Dermis microvascular lymphatic vessel endothelial cell (primary cell): ENCODE data around the gene NUDT21. TPM values are rescaled to one million over a fixed set of nuclear protein-coding genes. Genes with fewer than 3 reads are reported as not detected.
"Not testable (repeated sequence)": the region's sequence is repeated elsewhere in the genome, so short reads cannot be mapped to it uniquely, and the experiment has no call there.

ENCODE experiments used
- DNase-seq, 2 donors: peaks; one replicate each; pipeline versions ENCODE4 v3.0.0 to v3.0.0-alpha.2; 2010; ENCODE audit warnings: low read depth in 2 of 2
- total RNA-seq: library from RNA; depleted of rRNA; stranded (reverse); fragments of >200 nt; gene quantifications from 2 replicates; pipeline ENCODE4 v1.2.1, GENCODE V29; 2014

Gene NUDT21
- 62.1 and 82.0 TPM in 2 replicates for total RNA-seq

- DNase-seq = peak; percentile 95 to 99
These were observed at the start of gene NUDT21, which contains the start of gene OGFOD1 for GRCh38 chr16:56450986-56451752. TSS of gene NUDT21 (minus strand) at chr16:56451332. CDS start at chr16:56451202, 130 bp downstream. TSS of gene OGFOD1 (plus strand) at chr16:56451554. CDS start at chr16:56451613, 59 bp downstream.

DNA sequence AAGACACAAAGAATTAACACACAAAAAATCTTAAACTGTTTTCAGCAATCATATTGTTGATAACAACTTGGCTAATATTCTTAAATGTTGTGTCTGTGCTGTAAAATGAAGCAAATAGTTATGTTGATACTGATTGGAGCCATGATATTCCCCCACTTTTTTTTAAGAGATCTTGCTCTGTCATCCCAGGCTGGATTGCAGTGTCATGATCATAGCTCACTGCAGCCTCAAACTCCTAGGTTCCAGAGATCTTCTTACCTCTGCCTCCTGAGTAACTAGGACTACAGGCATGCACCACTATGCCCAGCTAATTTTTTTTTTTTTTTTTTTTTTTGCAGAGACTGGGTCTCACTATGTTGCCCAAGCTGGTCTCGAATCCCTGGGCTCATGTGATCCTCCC is 42.7 kb upstream of the NUDT21 start:
- no peak for DNase-seq

- DNase-seq = no peak
These were observed 42.0 kb upstream of the NUDT21 start for GRCh38 chr16:56493126-56493525.

- no peak for DNase-seq
These were observed 40.6 kb upstream of the NUDT21 start for GRCh38 chr16:56491657-56492261.

DNA sequence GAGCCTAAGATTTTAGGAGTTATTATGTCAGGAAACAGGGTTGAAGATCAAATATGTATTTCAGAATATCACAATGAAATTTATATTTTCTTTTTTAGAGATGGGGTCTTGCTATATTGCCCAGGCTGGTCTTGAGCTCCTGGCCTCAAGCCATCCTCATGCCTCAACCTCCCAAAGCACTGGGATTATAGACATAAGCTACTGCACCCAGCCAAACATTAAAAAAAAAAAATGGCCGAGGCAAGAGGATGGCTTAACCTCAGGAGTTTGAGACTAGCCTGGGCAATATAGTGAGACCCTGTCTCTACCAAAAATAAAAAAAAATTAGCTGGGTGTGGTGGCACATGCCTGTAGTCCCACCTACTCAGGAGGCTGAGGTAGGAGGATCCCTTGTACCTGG is 37.7 kb upstream of the NUDT21 start:
- not testable (repeated sequence) for DNase-seq

DNA sequence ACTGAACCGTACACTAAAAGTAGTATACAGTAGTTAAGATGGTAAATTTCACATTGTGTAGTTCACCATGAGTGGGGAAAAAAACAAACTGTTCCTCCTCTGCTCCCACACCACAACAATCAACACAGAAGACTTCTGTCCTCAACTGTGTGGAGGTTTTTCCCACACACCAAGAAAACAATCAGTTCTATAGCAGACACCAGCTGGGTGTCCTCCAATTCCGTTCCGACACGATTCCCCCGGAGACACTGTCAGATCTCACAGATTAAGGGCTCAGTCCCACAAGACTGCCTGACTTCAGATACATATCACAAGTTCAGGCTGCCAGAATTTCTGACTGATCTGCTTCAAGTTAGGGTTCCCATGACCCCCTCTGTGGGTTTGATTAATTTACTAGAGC is 36.9 kb upstream of the NUDT21 start:
- no peak for DNase-seq

DNA sequence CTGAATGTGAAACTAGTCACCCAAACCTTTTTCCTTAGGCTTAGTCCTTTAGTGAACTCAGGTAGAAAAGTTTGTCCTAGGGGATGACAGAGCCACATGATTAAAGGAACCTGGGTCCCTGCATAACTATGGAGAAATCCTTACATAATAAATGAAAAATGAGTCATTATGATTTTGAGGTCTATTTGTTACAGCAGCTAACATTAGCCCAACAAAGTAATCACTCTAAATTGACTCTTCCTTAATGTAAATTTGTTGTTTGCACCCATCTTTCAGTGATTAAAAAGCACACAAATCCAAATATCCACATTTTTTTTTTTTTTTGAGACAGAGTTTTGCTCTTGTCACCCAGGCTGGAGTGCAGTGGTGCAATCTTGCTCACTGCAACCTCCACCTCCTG is 32.3 kb upstream of the NUDT21 start:
- DNase-seq = no peak

GRCh38 chr16:56482683-56483236 is 31.6 kb upstream of the NUDT21 start:
- no peak for DNase-seq

DNA sequence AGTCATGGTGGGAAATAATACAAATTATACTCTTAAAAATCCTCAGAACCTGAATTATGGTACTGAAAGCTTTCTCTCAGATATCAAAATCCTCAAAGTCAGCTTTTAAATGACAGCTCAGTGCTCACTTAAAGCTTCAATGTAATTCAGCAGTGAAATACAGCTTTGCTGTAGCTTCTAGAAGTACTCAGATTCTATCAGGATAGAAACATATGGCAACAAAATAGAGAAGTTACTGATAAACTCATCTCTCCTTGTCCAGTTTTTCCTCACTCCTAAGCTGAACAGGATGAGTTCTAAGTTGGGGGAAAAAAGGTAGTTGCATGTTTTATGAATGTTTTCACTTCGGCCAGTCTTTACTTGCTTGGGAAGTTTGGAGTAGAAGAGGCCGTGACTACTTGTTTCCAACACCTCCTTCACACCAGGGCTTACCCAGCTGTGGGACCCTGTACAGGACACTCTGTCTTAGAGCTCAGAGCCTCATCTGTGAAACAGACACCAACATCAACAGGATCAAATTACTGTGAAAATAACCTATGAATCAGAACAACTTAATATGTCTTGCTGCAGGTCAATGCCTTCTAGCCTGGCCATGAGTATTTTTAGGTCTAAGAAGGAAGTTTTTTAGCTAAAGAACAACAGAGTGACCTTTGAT is 30.5 kb upstream of the NUDT21 start:
- peak in 1 of 2 donors; percentile 11 for DNase-seq

DNA sequence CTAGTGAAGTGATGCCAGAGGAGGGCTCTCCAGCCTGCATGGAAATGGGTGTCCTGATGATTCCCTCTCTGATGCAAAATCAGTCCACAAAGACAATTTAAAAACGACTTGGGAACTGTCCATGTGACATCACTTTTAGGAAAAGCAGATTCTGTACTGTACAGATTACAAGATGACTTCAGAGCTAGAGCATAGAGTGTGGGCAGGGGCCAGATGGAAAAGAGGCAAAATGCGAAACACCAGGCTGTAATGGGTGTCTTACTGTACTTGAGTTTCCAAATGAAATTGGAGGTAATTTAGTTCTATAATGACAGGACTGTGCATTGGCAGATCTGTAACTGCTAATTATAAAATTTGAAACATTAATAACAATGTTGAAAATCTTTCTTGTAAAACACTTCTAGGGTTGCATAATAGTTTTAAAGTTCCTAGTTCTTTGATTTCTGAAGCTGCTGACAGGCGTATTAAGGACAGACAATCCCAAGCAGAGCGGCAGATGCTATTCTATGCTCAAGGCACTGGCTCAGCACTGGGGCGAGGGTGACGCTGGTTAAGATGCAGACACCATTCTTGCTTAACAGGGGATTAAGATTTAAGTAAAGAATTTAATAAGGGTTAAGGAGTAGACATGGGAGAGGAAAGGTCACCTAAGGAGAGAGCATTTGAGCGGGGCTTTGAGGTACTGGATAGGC is 29.8 kb upstream of the NUDT21 start:
- no peak for DNase-seq

- no peak for DNase-seq
These were observed 28.3 kb upstream of the NUDT21 start for GRCh38 chr16:56479469-56479868.

DNA sequence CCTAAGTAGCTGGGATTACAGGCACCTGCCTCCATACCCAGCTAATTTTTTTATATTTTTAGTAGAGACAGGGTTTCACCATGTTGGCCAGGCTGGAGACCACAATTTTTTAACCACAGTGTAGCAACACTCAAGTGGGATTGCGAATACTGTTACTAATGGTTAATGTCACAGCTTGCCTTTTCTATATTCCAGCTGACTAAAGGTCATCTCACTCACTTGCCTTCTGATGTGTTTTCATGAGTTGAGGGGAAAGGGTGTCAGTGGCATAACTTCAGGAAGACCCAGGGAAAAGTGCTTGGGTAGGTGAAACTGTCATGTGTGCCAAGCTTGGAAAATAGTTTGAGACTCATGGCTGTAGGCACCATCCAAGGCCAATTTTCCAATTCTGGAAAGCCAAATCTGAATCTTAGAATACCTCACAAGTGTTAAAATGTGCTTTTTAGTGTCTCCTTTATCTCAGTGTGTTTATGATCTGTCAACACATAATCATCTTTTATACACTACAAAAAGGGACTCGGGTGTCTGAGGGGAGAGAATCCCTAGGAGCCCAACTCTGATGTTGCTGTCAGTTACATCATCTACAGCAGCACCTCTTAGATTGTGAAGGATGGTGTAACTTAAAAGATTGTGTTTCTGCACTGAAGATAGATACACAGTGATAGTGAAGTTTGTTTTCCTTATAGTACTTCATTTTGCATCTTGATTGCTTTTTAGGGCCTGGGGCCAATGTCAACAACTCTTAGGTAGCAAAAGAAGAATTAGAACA is 27.3 kb upstream of the NUDT21 start:
- no peak for DNase-seq

- DNase-seq = peak; percentile 45 to 85
These were observed 26.2 kb upstream of the NUDT21 start for GRCh38 chr16:56477096-56477878.

DNA sequence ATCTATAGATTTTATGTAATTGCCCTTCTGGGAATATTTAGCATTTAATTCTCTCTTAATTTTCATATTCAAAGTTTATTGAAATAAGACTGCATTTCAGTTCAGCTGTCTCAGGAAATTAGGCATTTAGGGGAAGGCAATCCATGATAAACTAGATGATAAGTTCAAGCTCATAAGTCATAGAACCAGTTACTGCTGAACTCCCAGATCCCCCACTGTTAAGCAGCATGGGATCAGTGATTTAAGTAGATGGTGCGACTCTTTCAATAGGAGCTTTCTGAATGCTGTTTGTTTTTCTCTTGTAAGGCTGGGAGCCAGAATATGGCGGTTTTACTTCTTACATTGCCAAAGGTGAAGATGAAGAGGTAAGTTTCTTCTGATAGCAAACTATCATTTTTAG is 24.1 kb upstream of the NUDT21 start:
- no peak for DNase-seq

- DNase-seq = no peak
These were observed 19.5 kb upstream of the NUDT21 start for GRCh38 chr16:56470666-56471065.

DNA sequence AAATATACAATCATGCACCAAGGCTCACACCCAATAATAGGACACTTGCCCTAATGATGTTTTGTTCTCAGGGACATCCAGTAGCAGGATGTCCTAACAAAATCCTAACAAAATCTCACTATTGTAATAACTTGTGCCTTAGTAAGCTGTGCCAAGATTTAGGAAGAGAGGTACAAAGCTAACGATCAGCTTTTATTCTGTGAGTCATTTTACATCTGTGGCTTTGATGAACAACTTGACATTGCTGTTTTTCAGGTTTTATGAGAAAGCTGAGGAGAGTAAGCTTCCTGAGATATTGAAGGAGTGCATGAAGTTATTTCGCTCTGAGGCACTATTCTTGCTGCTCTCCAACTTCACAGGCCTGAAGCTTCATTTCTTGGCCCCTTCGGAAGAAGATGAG is 19.1 kb upstream of the NUDT21 start:
- no peak for DNase-seq

DNA sequence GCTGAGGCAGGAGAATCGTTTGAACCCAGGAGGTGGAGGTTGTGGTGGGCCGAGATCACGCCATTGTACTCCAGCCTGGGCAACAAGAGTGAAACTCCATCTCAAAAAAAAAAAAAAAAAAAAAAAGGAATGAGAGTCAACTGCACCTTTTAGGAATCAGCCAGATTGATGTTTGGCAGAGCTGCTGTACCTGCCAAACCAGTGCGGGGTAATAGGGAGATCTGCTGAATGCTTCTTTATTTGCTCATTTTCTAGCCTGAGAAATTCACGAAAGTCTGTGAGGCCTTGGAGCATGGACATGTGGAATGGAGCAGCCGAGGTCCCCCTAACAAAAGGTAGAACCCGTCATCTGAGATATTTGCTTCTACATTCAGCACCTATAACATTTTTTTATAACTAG is 18.6 kb upstream of the NUDT21 start:
- no peak for DNase-seq

GRCh38 chr16:56468800-56469199 is 17.7 kb upstream of the NUDT21 start:
- no peak for DNase-seq

DNA sequence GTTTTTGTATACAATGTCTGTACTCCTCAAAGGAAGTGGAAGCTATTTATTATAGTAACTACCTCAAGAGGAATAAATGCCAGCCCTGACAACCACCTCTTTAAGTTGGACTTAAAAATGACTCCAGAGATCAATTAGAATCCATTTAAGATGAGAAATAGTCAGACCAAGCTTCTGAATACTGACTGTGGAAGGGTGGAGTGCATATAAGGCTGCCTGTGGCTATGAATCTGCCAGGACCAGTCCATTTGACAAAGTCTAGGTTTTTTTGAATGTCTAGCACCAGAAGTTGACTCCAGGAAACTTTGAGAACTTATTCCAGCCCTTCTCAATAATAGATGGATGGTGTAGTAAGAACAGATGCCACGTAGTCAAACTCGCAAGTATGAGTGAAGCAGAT is 15.2 kb upstream of the NUDT21 start:
- DNase-seq = no peak

- DNase-seq = no peak
These were observed 12.0 kb upstream of the NUDT21 start for GRCh38 chr16:56463153-56463552.
